ENCODE results near the gene CDC20. TPM values are rescaled to one million over a fixed set of nuclear protein-coding genes. Genes with fewer than 3 reads are reported as not detected.

Gene CDC20
- total RNA-seq, 2 donors from 2014 or later = 2.2 to 14.9 TPM

GRCh38 chr1:43340559-43340958 is 18.2 kb upstream of the CDC20 start:
- intact Hi-C loops (cut with DNase I) = no loop called here
- no peak for DNase-seq (ENCODE audit: low spot score)
- TF ChIP-seq POLR2AphosphoS5 (IDR thresholded peaks at IDR 0.05) = no peak
- no peak for TF ChIP-seq CTCF (IDR thresholded peaks at IDR 0.05)
- TF ChIP-seq POLR2A (IDR thresholded peaks at IDR 0.05) = no peak
- no peak overlapping the region for H3K27ac ChIP-seq
- no peaks in the 10 kb centered on the region for H3K27me3 ChIP-seq (replicated peaks; ENCODE audit: insufficient read depth)
- H3K36me3 ChIP-seq = no peaks in the 10 kb centered on the region
- 71% methylated on average over 1 of the region's 1 CpG for WGBS
- H3K4me3 ChIP-seq = no peak overlapping the region
- H3K4me1 ChIP-seq (replicated peaks) = no peaks in the 10 kb centered on the region
- no peaks in the 10 kb centered on the region for H3K9me3 ChIP-seq

DNA sequence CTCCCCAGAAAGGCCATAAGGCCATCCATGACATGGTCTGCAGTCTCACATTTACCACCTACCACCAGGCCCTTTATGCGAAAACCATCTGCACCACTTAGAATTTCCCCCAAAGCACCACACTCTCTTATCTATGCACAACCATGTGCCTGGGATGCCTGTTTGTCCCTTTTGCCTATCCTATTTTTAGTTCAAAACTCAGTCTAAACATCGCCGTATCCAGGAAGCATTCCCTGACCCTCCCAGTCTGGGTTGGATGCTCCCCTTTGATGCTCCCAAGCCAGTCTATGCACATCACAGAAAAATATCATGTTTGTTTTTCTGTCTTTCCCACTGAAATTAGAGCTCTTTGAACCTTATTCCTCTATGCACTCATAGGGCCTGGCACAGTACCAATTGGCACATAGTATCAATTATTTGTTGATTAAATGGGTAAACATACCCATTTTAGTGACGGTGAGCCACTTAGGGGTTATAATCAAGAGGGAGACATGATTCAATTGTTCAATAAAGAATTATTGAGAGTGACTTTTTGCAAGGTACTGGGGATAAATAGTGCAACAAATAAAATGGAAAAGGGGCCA is 14.4 kb upstream of the CDC20 start:
- WGBS = 63% methylated on average over 4 of the region's 4 CpGs
- no peak for DNase-seq (ENCODE audit: low spot score)

DNA sequence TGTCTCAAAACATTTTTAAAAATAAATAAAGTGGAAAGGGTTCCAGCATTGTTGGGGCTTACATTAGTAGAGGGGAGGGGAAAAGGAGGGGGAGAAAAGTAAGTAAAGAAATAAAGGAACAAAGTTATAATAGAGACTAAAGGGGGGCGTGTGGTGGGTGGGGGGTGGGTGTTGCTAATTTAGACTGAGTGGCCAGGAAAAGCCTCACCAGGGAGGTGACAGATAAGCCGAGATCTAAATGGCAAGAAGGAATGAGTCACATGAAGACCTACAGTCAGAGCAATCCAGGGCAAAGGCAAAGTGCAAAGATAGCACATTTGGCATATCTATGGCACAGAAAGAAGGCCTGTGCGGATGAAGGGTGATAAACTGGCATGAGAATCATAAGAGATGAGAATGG is 13.7 kb upstream of the CDC20 start:
- Histone ChIP-seq H3K4me3 (no peak overlapping the region), H3K36me3 (no peaks in the 10 kb centered on the region), H3K27ac (no peak overlapping the region), H3K4me1 (replicated peaks) (no peaks in the 10 kb centered on the region), H3K9me3 (no peaks in the 10 kb centered on the region), H3K27me3 (replicated peaks; ENCODE audit: insufficient read depth) (no peaks in the 10 kb centered on the region)
- no peak for DNase-seq (ENCODE audit: low spot score)
- intact Hi-C loops (cut with DNase I) = no loop called here
- WGBS = 80% methylated on average over 3 of the region's 3 CpGs
- TF ChIP-seq POLR2AphosphoS5 (IDR thresholded peaks at IDR 0.05) (no peak), CTCF (IDR thresholded peaks at IDR 0.05) (no peak), POLR2A (IDR thresholded peaks at IDR 0.05) (no peak)

More for the DNA sequence above, 14.4 kb upstream of the CDC20 start:
- TF ChIP-seq POLR2AphosphoS5 (IDR thresholded peaks at IDR 0.05) (no peak), POLR2A (IDR thresholded peaks at IDR 0.05) (no peak), CTCF (IDR thresholded peaks at IDR 0.05) (no peak)
- Histone ChIP-seq H3K27me3 (replicated peaks; ENCODE audit: insufficient read depth) (no peaks in the 10 kb centered on the region), H3K4me3 (no peak overlapping the region), H3K27ac (no peak overlapping the region), H3K36me3 (no peaks in the 10 kb centered on the region), H3K9me3 (no peaks in the 10 kb centered on the region), H3K4me1 (replicated peaks) (no peaks in the 10 kb centered on the region)
- intact Hi-C loops (cut with DNase I) = no loop called here

DNA sequence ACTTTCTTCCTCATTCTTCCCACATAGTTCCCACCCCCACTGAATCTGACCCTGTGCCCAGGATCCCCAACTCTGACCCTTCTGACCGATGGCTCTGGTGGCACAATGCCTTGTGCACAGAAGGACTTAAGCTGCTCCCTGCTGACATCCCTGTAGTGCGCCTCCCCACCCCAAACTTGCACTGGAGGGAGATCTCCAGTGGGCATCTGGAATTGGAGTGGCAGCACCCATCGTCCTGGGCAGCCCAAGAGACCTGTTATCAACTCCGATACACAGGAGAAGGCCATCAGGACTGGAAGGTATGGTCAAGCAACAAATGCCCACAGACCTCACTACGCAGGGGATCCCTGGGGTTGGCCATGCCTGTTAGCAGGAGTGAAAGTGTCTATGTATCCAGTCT is 12.1 kb upstream of the CDC20 start:
- WGBS = 95% methylated on average over 5 of the region's 5 CpGs
- no peak for DNase-seq (ENCODE audit: low spot score)
- Histone ChIP-seq H3K27ac (no peak overlapping the region), H3K36me3 (no peaks in the 10 kb centered on the region), H3K27me3 (replicated peaks; ENCODE audit: insufficient read depth) (no peaks in the 10 kb centered on the region), H3K4me1 (replicated peaks) (no peaks in the 10 kb centered on the region), H3K9me3 (no peaks in the 10 kb centered on the region), H3K4me3 (no peak overlapping the region)
- intact Hi-C loops (cut with DNase I) = no loop called here
- TF ChIP-seq POLR2AphosphoS5 (IDR thresholded peaks at IDR 0.05) (no peak), CTCF (IDR thresholded peaks at IDR 0.05) (no peak), POLR2A (IDR thresholded peaks at IDR 0.05) (no peak)

DNA sequence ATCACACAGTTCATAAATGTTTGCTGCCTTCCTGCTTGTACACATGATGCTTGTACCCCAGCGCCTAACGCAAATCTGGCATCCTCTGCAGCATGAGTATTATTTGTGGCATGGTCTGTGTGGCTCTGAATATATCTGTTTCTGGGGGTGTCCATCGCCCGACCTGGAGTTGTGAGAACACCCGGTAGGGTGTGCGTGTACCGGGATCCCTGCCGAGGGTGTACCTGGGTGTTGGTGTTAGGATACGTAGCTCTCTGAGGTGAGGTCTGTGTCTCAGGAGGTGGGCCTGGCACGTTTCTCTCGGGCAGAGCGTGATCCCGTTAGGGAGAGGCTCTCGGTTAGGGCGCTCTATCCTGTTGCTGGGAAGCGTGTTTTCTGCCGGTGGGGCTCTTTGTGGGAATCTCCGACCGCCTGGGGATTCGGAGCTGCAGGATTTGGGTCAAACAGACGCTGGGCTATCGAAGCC is 10.4 kb upstream of the CDC20 start:
- H3K27me3 ChIP-seq (replicated peaks; ENCODE audit: insufficient read depth) = no peaks in the 10 kb centered on the region
- no peak for TF ChIP-seq CTCF (IDR thresholded peaks at IDR 0.05)
- TF ChIP-seq POLR2A (IDR thresholded peaks at IDR 0.05) = no peak
- TF ChIP-seq POLR2AphosphoS5 (IDR thresholded peaks at IDR 0.05) = no peak
- H3K27ac ChIP-seq = peak overlapping the region; percentile 96 to 97
- 38% methylated on average over 22 of the region's 22 CpGs for WGBS
- no peaks in the 10 kb centered on the region for H3K4me1 ChIP-seq (replicated peaks)
- H3K9me3 ChIP-seq = no peaks in the 10 kb centered on the region
- no peaks in the 10 kb centered on the region for H3K36me3 ChIP-seq
- H3K4me3 ChIP-seq = peak overlapping the region; percentile 45 to 52
- intact Hi-C loops (cut with DNase I) = loop anchor here (2.0 kb wide), 1 partner anchor 52 kb away; no protein-coding TSS in a partner anchor
- DNase-seq (ENCODE audit: low spot score) = no peak

Measured in prostate gland (tissue), 2 donors.